IPS-18c (cell line): ENCODE measurements around the gene GLO1.

Source experiments
- H3K4me3 ChIP-seq: 2 replicates; pipeline ENCODE4 v1.7.0; 2013; ENCODE audit warnings: low read depth, mild to moderate bottlenecking, low read length, moderate library complexity; ENCODE audit not compliant: insufficient read depth
- H3K9me3 ChIP-seq: one replicate; pipeline ENCODE4 v1.6.1; 2013; ENCODE audit warnings: mild to moderate bottlenecking, low read length, moderate library complexity; ENCODE audit not compliant: control insufficient read depth, insufficient read depth

Gene GLO1

DNA sequence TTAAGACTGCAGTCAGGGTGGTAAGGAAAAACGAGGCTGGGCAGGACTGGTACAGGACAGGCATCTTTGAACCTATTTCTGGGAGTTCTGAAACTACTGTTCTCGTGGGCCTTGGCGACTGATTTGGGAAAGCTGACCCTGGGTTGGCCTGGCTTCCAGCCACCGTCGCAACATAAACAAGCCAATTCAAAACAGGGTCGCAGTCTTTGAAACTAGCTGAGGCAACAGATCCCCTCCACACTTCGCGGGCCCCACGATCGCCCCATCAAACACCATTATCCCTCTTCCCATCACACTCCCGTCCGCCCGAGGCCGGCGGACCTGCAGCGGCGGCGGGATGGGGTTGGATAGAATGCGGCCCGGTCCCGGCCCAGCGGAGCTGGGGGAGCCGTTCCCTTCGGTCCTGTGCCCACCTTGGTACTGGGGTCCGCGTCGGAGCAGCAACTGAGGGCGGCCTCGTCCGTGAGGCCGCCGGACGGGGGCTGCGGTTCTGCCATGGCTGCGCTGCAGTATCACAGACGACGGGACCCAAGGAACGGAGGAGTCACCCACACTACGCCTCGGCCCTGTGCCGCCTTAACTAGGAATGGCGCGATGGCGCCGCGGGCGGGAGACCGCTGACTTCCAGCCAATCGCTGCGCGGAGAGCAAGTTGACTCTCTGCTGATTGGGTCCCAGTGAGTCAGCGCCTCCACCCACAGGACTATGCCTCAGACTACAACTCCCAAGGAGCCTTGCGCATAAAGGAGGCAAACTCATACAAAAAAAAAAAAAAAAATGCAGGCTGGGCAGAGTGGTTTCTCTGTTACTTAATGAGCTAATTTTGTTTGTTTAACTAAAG is at the start of gene GLO1:
TSS of gene GLO1 (minus strand) at position 588 of the 840 bp plus-strand sequence. CDS start at position 497, 91 bp downstream.
- Histone ChIP-seq H3K4me3 (peak within 1 kb of the TSS; percentile 89), H3K9me3 (peaks cover 6% of the 10 kb centered on the region)

DNA sequence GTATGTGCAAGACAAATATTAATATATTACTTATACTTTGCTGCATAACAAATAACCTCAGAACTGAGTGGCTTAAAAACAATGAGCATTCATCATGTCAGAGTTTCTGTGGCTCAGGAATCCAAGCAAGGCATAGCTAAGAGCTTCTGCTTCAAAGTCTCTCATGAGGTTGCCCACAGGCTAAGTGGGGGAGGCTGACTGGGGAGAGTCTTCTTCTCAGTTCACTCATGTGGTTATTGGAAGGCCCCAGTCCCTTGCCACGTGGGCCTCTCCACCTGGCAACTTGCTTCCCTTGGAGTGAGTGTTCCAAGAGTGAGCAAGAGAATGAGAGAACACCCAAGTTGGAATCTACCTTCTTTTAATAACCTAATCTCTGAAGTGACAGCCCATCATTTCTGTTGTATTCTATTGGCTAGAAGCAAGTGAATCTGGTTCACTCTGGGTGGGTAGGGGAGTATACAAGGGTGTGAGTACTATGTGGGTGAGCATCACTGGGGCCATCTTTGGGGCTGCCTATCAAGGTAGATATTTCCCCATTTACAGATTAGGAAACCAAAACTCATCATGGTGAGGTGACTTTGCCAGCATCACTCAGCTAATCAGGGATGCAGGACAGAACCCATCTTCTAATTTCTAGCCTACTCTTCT is 48.1 kb upstream of the GLO1 start:
- no peaks in the 10 kb centered on the region for H3K9me3 ChIP-seq

GRCh38 chr6:38749473-38749872 is 46.5 kb upstream of the GLO1 start:
- H3K9me3 ChIP-seq = no peaks in the 10 kb centered on the region

More for the DNA sequence above, 48.1 kb upstream of the GLO1 start:
- H3K4me3 ChIP-seq = no peak overlapping the region

GRCh38 chr6:38739532-38739931 is 36.6 kb upstream of the GLO1 start:
- no peak overlapping the region for H3K4me3 ChIP-seq
- H3K9me3 ChIP-seq = no peaks in the 10 kb centered on the region

More at GRCh38 chr6:38749473-38749872, 46.5 kb upstream of the GLO1 start:
- H3K4me3 ChIP-seq = no peak overlapping the region

DNA sequence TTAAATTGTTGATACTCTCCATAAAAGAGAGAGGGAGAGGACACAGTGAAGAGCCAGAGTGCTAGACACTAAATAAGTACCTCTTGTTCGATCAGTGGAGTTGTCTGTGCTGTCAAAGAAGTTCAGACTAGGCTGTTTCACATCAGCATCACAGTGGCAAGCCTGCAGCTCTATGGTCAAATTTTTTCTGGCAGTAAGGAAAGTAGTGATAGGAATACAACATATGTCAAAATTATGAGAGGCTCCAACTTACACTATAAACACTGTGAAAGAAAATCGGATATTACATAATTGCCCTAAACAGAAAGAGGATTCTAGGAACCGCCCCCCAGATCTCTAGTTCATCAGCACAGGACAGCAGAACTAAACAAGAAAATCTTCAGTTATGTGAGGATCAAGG is 35.3 kb upstream of the GLO1 start:
- no peak overlapping the region for H3K4me3 ChIP-seq
- no peaks in the 10 kb centered on the region for H3K9me3 ChIP-seq

DNA sequence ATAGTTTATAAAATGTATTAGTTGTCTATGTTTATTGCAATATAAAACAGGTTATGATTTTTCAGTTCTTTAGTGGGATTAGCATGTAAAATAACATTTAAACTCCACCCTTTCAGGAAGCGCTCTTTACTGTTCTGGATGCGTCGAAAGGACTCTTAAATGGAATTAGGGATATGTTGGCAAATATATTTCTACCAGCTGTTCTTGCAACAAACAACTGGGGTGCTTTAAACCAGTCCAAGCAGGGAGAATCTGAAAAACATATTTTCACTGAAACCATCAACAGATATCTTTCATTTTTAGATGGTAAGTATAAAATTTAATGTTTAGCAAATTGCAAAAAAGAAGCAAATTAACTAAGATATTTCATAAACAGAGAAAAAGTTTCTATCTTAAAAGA is 34.0 kb upstream of the GLO1 start:
- no peak overlapping the region for H3K4me3 ChIP-seq
- no peaks in the 10 kb centered on the region for H3K9me3 ChIP-seq

DNA sequence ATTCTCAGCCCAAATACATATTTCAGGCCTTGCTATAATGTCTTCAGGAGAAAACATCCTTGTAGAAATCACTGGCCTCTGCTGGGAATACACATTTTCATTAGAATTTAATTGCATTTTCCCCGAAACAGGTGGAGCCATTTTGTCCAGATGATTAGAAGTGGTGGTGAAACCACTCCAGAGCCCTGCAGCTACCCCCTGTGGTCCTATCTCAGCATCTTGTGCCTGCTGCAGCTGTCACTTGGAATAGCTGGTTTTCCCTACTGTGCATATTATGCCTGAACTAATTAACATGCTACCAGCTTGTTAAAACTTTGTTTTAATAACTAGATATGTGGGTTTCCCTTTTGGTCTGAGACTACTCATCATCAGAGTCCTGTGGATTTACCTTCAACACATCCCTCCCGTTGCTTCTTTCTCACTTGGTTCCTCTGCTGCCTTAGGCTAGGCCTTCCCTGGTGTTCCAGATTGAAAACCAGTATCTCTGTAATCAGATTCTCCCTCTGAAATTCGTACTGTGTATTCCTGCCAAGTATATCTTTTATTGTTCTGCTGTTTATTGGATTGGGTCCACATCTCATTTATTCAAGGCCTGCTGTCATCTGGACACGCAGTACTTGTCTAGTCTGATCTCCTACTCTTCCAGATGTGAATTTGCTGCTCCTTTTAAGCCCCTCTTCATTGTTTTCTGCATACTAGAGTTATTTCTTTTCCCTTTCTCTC is 27.4 kb upstream of the GLO1 start:
- Histone ChIP-seq H3K9me3 (no peaks in the 10 kb centered on the region), H3K4me3 (no peak overlapping the region)

DNA sequence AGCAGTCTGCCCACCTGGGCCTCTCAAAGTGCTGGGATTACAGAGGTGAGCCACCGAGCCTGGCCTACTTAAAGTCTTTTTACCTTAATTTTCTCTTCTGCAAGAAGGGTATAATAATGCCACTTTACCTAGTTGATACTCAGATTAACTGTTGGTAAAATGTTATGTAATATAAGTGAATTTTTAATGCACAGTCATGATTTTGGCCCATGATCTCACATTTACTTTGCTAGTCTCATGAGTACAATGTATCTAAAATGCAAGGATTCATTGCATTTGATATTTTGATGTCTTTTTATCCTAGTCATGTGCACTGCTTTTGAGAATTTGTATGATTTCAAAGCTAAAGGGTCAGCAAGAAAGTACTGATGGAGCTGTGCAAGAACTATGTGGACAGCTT is 25.3 kb upstream of the GLO1 start:
- no peak overlapping the region for H3K4me3 ChIP-seq
- no peaks in the 10 kb centered on the region for H3K9me3 ChIP-seq

GRCh38 chr6:38725414-38726183 is 22.7 kb upstream of the GLO1 start:
- no peaks in the 10 kb centered on the region for H3K9me3 ChIP-seq
- H3K4me3 ChIP-seq = no peak overlapping the region

DNA sequence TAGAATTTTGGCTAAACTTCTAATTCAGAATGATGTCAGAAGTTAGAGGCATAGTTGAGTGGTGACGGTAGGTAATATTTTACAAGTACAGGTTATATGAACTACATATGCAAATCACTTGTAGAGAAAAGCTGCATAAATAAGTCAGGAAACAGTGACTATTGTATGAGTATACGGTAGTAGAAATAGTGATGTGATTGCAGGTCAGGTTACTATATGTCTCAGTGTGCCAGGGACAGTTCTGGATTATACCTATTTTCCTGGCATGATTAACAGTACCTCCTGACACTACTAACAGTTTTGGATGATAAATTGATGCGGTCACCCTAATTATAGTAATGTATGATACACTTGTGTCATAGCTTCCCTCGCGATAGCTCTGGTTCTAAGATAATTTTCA is 21.4 kb upstream of the GLO1 start:
- no peak overlapping the region for H3K4me3 ChIP-seq
- no peaks in the 10 kb centered on the region for H3K9me3 ChIP-seq

GRCh38 chr6:38723783-38724182 is 20.8 kb upstream of the GLO1 start:
- Histone ChIP-seq H3K9me3 (no peaks in the 10 kb centered on the region), H3K4me3 (no peak overlapping the region)

- Histone ChIP-seq H3K9me3 (no peaks in the 10 kb centered on the region), H3K4me3 (no peak overlapping the region)
These were observed 19.9 kb upstream of the GLO1 start for GRCh38 chr6:38722727-38723334.

GRCh38 chr6:38722038-38722437 is 19.1 kb upstream of the GLO1 start:
- Histone ChIP-seq H3K9me3 (no peaks in the 10 kb centered on the region), H3K4me3 (no peak overlapping the region)

GRCh38 chr6:38720295-38720694 is 17.4 kb upstream of the GLO1 start:
- Histone ChIP-seq H3K9me3 (no peaks in the 10 kb centered on the region), H3K4me3 (no peak overlapping the region)

- Histone ChIP-seq H3K9me3 (no peaks in the 10 kb centered on the region), H3K4me3 (no peak overlapping the region)
These were observed 16.4 kb upstream of the GLO1 start for GRCh38 chr6:38719358-38719757.

GRCh38 chr6:38716825-38717224 is 13.9 kb upstream of the GLO1 start:
- Histone ChIP-seq H3K4me3 (no peak overlapping the region), H3K9me3 (no peaks in the 10 kb centered on the region)
